Activated CD4-positive, alpha-beta T cell treated with anti-CD3 and anti-CD28 coated beads, Interleukin-2, amount 50 U/mL, for 48 hours (primary cell): ENCODE measurements around the gene MRPS30.
A peak's percentile ranks its signal among the peaks of the same experiment; 100 is the strongest.
"Not testable (repeated sequence)": the region's sequence is repeated elsewhere in the genome, so short reads cannot be mapped to it uniquely, and the experiment has no call there.

Experiments used
- DNase-seq, 2 experiments: peaks; one replicate each; pipeline ENCODE4 v3.0.0-alpha.2; 2020

Gene MRPS30

GRCh38 chr5:44808435-44809214, at the start of gene MRPS30:
Gene MRPS30, plus strand, starts transcription at chr5:44808947. Its CDS starts 16 bp downstream, at chr5:44808963.
- DNase-seq: peak; percentile 86 to 91

DNA sequence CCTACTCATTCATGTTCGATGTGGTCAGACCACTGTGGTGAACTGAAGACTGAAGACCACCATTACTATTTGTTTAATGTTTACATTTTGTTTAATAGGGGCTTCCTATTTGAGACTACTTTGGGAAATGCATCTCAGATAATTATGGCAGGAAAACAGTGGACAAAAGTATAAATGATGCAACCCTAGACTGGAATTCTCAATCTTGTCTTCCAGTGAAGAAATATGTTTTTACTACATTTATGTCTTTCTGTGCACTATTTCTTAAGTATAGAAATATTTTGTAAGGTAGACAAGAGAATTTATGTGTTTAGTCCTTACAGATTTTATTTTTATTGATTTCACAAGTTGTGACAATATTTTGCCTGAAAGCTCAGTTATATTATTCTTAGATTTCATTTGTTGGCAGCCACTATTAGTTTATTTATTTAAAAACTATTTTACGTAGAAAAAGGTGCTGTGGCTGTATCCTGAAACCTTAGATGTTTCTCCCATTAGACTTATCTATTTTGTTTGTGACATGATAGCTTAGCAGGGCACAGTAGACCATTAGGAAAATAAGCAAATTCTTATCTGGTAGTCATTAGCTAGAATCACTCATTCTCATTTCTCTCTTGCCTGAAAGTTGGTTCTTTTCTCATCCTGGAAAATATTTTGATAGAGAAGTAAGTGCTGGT, 39.4 kb upstream of the MRPS30 start:
- DNase-seq: no peak

DNA sequence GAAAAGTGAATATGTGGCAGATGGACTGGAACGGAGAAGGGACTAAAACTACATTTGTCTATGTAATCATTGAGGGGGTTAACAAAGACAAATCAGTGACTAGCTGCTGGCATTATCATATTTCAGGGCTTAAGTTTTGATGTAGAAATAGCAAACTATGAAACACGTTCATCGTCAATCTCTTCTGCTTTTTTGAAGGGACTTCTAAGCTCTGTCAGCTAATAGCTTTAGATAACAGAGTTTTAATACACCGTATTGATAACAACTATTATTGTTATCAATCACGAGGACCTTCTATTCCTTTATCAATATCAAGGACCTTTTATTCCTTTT, 38.9 kb upstream of the MRPS30 start:
- no peak for DNase-seq

- DNase-seq: no peak
Measured at GRCh38 chr5:44770780-44771717, 37.7 kb upstream of the MRPS30 start.

DNA sequence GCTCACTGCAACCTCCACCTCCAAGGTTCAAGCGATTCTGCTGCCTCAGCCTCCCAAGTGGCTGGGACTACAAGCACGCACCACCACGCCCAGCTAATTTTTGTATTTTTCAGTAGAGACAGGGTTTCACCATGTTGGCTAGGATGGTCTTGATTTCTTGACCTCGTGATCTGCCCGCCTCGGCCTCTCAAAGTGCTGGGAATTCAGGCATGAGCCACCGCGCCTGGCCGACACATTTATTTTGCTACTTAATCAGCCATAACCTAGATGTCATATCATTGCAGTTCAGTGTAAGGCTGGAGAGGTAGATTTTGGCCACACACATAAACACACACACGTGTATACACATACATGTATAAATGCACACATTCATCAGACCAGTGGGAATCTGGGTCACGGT, 36.4 kb upstream of the MRPS30 start:
- not testable (repeated sequence) for DNase-seq

DNA sequence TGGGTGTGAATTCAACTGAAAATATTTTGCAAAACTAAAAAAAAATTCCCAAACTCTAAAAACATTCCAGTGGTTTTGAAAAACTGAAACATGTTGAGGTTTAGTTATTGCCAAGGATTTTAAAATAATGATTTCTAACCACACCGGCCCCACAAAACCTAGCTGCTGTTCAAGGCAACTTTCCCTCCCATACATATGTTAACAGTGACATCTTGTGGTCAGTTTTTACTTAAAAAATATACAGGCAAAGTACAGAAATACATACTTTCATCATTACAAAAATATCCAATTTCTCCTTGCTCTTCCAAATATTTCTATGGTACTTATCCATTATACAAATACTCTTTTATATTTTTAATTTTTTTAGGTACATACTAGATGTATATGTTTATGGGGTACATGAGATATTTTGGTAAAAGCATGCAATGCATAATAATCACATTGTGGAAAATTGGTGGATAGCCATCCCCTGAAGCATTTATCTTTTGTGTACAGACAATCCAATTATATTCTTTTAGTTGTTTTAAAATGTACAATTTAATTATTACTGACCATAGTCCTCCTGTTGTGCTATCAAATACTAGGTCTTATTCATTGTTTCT, 34.4 kb upstream of the MRPS30 start:
- DNase-seq: no peak

- no peak for DNase-seq
Measured at GRCh38 chr5:44779167-44779566, 29.6 kb upstream of the MRPS30 start.

GRCh38 chr5:44783634-44784315, 25.0 kb upstream of the MRPS30 start:
- no peak for DNase-seq

DNA sequence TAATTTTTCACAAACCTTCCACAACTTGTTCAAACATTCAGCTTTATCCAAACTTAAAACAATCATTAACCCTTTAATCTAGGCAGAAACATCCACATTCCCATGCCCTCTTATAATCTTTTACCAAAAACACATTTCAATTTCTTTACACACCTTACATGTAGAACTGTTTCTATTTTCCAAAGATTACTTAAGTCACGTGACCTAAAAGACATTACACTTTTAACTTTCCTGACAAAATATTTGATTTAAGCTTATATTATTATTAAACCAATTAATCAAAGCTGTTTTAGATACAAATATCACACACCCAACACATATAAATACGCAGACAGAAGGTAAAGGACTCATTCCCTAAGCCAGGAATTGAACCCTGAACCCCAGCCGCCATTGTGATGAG, 21.0 kb upstream of the MRPS30 start:
- DNase-seq: no peak

- DNase-seq: not testable (repeated sequence)
Measured at GRCh38 chr5:44789372-44789995, 19.3 kb upstream of the MRPS30 start.

- not testable (repeated sequence) for DNase-seq
Measured at GRCh38 chr5:44792031-44792673, 16.6 kb upstream of the MRPS30 start.

DNA sequence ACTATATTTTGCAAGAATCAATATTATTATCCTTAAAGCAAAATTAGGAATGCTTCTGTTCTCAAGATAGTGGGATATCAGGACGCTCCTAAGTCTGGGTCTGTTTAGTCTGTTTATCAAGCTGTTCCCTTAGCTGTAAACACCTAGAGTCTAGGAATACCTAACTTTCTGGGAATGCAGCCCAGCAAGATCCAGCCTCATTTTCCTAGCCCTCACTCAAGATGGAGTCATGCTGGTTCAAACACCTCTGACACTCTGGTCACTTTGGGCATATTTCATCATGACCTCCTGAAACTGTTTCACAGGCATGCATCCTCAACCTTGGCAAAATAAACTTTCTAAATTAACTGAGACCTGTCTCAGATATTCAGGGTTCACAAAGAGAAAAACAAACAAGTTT, 14.4 kb upstream of the MRPS30 start:
- DNase-seq: no peak

GRCh38 chr5:44795496-44795895, 13.3 kb upstream of the MRPS30 start:
- no peak for DNase-seq

- no peak for DNase-seq
Measured at GRCh38 chr5:44797841-44798240, 10.9 kb upstream of the MRPS30 start.

- DNase-seq: no peak
Measured at GRCh38 chr5:44801992-44802391, 6.8 kb upstream of the MRPS30 start.

- DNase-seq: no peak
Measured at GRCh38 chr5:44806608-44807007, 2.1 kb upstream of the MRPS30 start.

- no peak for DNase-seq
Measured at GRCh38 chr5:44807269-44807668, 1.5 kb upstream of the MRPS30 start.

GRCh38 chr5:44809215-44809955, 638 bp downstream of the MRPS30 start:
- DNase-seq: peak; percentile 50 to 64

GRCh38 chr5:44809956-44810420, 1.2 kb downstream of the MRPS30 start:
- no peak for DNase-seq

- DNase-seq: no peak
Measured at GRCh38 chr5:44814761-44815160, 6.0 kb downstream of the MRPS30 start.
